Gastrocnemius medialis (tissue), 4 donors: ENCODE data around the gene FBXW11.

ENCODE experiments used
- CTCF ChIP-seq, 5 experiments: fragments of 450-650 bp in 3 of 5; fragments of 200-600 bp in 2 of 5; sonication (generic) in 2 of 5; IDR thresholded peaks in 4 of 5; conservative IDR thresholded peaks in 1 of 5; 1 replicate in 4 of 5; 2 replicates in 1 of 5; pipeline ENCODE4 v1.5.1; 2016 to 2019; ENCODE audit warnings: antibody characterized with exemption in 5 of 5, mild to moderate bottlenecking in 3 of 5, moderate library complexity in 3 of 5
- POLR2A ChIP-seq, 2 donors: fragments of 450-650 bp; IDR thresholded peaks; one replicate each; pipeline ENCODE4 v1.6.1; 2017; ENCODE audit warnings: antibody characterized with exemption in 2 of 2, mild to moderate bottlenecking in 2 of 2, moderate library complexity in 2 of 2

DNA sequence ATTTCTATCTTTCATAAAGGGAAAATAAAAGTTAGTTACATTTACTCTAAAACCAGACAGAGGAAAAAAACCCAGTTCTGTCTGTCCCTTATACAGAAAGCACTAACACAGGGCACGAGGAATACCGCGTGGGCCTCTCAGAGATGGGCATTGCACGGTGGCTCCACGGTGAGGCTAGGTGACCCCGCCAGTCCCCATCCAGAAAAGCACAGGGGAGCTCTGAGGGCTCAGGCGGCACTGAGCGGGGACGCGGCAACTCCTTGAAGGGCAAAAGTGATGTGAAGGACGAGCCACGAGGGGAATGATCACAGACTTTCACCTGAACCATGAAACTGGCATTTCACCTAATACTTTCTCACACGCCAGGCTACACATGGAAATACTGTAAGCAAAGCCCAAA is 35.7 kb upstream of the FBXW11 start:
- TF ChIP-seq CTCF (IDR thresholded peaks at IDR 0.05 in 4 of 5, conservative IDR thresholded peaks at IDR 0.05 in 1 of 5) (no peak), POLR2A (IDR thresholded peaks at IDR 0.05) (no peak)
